Peyer's patch (tissue), 4 donors: ENCODE measurements around the gene ETFA. TPM values are rescaled to one million over a fixed set of nuclear protein-coding genes. Genes with fewer than 3 reads are reported as not detected.

ENCODE experiments used
- DNase-seq, 3 donors: peaks; one replicate each; pipeline ENCODE4 v3.0.0-alpha.2; 2017 to 2019
- H3K27ac ChIP-seq, 4 donors: fragments of 200-600 bp; sonication (generic); one replicate each; pipeline ENCODE4 v1.5.1; 2016 to 2019
- H3K27me3 ChIP-seq, 2 donors: fragments of 200-600 bp; sonication (generic); one replicate each; pipeline ENCODE4 v1.5.1; 2019
- H3K36me3 ChIP-seq, 3 donors: fragments of 200-600 bp; sonication (generic); one replicate each; pipeline ENCODE4 v1.5.1; 2016 to 2019
- H3K4me1 ChIP-seq, 4 donors: fragments of 200-600 bp; sonication (generic); one replicate each; pipeline ENCODE4 v1.5.1; 2016 to 2019
- H3K4me3 ChIP-seq, 4 donors: fragments of 200-600 bp; sonication (generic); 1 replicate in 3 of 4; 2 replicates in 1 of 4; pipeline ENCODE4 v1.5.1; 2016 to 2019; ENCODE audit warnings: mild to moderate bottlenecking in 1 of 4
- H3K9me3 ChIP-seq, 4 donors: fragments of 200-600 bp; sonication (generic); one replicate each; pipeline ENCODE4 v1.5.1; 2016 to 2019; ENCODE audit warnings: mild to moderate bottlenecking in 1 of 4
- POLR2A ChIP-seq, 2 donors: fragments of 450-650 bp; IDR thresholded peaks; one replicate each; pipeline ENCODE4 v1.5.1; 2017; ENCODE audit warnings: antibody characterized with exemption in 2 of 2, mild to moderate bottlenecking in 2 of 2, moderate library complexity in 2 of 2
- total RNA-seq, 4 donors: library from RNA; depleted of rRNA; stranded (reverse); fragments of >200 nt; gene quantifications; one replicate each; pipeline ENCODE4 v1.1.0, GENCODE V29; 2016
- TF ChIP-seq, protein P1 (sequence below), 6 experiments: fragments of 450-650 bp in 4 of 6; fragments of 200-600 bp in 2 of 6; sonication (generic) in 1 of 6; IDR thresholded peaks; one replicate each; pipeline ENCODE4 v1.5.1; 2017 to 2019; ENCODE audit warnings: antibody characterized with exemption in 6 of 6, mild to moderate bottlenecking in 3 of 6, moderate library complexity in 1 of 6

Gene ETFA
- total RNA-seq, 4 donors from 2014 or later: 110 to 175 (median 163) TPM

DNA sequence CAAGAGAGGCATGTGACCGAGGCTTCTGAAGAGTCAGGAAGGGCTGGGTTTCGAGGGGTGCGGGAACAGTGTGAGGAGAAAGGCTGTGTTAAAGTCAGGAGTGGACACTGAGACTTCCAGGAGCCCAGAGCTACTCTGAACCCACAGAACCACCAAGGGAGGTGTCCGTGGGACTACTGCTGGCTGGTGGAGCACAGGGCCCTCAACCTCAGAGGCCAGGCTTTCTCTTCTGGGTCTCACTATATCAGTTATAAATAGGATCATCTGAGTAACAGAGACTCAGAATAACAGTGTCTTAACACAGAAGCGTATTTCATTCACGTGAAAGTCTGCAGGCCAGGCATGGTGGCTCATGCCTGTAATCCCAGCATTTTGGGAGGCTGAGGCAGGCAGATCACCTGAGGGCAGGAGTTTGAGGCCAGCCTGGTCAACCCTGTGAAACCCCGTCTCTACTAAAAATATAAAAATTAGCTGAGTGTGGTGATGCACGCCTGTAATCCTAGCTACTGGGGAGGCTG lies 137.9 kb downstream of the ETFA start:
- Histone ChIP-seq H3K4me1 (no peaks in the 10 kb centered on the region), H3K27me3 (no peaks in the 10 kb centered on the region), H3K27ac (no peak overlapping the region), H3K4me3 (no peak overlapping the region), H3K9me3 (no peaks in the 10 kb centered on the region), H3K36me3 (no peaks in the 10 kb centered on the region)
- TF ChIP-seq, protein P1, sequence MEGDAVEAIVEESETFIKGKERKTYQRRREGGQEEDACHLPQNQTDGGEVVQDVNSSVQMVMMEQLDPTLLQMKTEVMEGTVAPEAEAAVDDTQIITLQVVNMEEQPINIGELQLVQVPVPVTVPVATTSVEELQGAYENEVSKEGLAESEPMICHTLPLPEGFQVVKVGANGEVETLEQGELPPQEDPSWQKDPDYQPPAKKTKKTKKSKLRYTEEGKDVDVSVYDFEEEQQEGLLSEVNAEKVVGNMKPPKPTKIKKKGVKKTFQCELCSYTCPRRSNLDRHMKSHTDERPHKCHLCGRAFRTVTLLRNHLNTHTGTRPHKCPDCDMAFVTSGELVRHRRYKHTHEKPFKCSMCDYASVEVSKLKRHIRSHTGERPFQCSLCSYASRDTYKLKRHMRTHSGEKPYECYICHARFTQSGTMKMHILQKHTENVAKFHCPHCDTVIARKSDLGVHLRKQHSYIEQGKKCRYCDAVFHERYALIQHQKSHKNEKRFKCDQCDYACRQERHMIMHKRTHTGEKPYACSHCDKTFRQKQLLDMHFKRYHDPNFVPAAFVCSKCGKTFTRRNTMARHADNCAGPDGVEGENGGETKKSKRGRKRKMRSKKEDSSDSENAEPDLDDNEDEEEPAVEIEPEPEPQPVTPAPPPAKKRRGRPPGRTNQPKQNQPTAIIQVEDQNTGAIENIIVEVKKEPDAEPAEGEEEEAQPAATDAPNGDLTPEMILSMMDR (IDR thresholded peaks at IDR 0.05): no peak
- TF ChIP-seq POLR2A (IDR thresholded peaks at IDR 0.05): no peak
- DNase-seq: no peak

DNA sequence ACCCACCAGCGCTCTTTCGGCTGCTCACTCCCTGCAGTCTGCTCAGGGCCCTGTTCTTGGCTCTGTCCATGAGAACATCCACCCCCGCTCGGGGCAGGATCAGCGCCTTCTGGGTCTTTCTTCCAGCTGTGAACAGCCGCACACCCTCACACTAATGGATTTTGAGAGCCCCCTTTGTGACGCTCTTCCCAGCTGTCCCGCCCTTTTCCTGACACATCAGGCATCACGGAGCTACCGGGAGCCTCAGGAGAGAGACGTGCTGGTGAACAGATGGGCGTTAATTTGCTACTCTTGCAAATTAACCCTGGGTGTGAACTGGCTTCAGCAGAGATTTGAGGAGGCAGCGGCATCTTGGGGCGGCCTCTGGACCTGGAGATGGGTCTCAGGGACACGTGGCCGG lies 138.5 kb downstream of the ETFA start:
- H3K36me3 ChIP-seq: no peaks in the 10 kb centered on the region
- no peaks in the 10 kb centered on the region for H3K9me3 ChIP-seq
- no peak for DNase-seq
- no peak for TF ChIP-seq POLR2A (IDR thresholded peaks at IDR 0.05)
- TF ChIP-seq, protein P1 (IDR thresholded peaks at IDR 0.05): no peak
- H3K4me3 ChIP-seq: no peak overlapping the region
- no peaks in the 10 kb centered on the region for H3K4me1 ChIP-seq
- no peaks in the 10 kb centered on the region for H3K27me3 ChIP-seq
- no peak overlapping the region for H3K27ac ChIP-seq

DNA sequence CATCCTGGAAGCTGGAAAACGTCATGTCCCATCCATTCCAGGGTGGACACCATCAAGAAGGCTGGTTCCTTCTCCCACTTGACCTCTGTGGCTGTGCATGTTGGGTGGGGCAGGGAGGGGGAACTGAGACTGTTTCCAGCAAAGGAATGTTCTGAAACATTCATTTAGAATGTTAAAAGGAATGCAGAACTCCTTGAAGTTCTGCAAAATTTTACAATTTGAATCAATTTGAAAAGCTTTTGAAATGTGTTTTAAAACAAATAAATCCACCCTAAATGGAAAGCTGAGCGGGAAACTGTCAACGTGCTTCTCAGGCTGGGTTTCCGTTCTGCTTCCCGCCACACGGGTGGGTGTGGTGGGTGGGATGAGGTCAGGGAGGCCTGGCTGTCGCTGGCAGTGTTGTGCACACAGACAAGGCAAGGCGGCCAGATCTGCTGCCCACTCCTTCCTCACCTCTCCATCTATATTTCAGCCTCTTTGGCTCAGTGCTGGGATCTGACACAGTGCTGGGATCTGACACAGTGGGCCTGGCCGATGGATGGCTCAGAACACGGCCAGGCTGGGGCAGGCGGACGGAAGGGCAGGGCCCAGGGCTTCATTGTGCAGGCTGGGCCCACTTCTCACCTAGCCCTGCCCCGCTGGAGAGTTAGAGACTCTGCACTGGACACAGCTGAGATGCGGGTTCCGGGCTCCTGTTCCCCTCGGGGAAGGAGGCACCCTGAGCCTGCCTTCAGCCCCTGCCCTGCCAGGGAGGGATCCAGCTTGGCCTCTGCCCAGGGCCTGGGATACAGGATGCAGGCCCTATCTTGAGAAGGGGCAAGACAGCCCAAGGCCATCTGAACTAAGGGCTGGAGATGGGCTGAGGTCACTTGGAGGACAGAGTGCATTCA lies 141.1 kb downstream of the ETFA start:
- no peak for TF ChIP-seq POLR2A (IDR thresholded peaks at IDR 0.05)
- TF ChIP-seq, protein P1 (IDR thresholded peaks at IDR 0.05): no peak
- DNase-seq: no peak
- H3K36me3 ChIP-seq: no peaks in the 10 kb centered on the region
- no peak overlapping the region for H3K4me3 ChIP-seq
- no peaks in the 10 kb centered on the region for H3K27me3 ChIP-seq
- H3K27ac ChIP-seq: peak overlapping the region in 1 of 4 donors; percentile 13
- no peaks in the 10 kb centered on the region for H3K9me3 ChIP-seq
- H3K4me1 ChIP-seq: no peaks in the 10 kb centered on the region

DNA sequence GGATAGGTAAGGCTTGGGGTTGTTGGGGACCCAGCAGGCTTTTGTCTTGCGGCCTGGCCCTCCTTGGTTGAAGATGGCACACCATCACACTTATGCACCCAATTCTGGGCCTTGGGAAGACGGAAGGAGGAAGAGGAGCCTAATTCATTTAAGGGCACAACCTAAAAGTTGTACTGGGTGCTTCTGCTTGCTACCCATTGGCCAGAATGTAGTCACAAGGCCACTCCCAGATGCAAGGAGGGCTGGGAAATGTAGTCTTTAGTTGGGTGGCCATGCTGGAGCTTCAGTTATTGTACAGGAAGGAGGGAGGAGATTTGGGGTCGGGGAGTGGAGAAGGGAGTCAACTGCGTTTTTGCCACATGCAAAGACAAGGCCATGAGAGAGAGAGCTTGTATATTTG lies 142.3 kb downstream of the ETFA start:
- no peak for DNase-seq
- Histone ChIP-seq H3K36me3 (no peaks in the 10 kb centered on the region), H3K27me3 (no peaks in the 10 kb centered on the region), H3K4me1 (no peaks in the 10 kb centered on the region), H3K4me3 (no peak overlapping the region), H3K27ac (no peak overlapping the region), H3K9me3 (no peaks in the 10 kb centered on the region)
- TF ChIP-seq, protein P1 (IDR thresholded peaks at IDR 0.05): no peak
- TF ChIP-seq POLR2A (IDR thresholded peaks at IDR 0.05): no peak

DNA sequence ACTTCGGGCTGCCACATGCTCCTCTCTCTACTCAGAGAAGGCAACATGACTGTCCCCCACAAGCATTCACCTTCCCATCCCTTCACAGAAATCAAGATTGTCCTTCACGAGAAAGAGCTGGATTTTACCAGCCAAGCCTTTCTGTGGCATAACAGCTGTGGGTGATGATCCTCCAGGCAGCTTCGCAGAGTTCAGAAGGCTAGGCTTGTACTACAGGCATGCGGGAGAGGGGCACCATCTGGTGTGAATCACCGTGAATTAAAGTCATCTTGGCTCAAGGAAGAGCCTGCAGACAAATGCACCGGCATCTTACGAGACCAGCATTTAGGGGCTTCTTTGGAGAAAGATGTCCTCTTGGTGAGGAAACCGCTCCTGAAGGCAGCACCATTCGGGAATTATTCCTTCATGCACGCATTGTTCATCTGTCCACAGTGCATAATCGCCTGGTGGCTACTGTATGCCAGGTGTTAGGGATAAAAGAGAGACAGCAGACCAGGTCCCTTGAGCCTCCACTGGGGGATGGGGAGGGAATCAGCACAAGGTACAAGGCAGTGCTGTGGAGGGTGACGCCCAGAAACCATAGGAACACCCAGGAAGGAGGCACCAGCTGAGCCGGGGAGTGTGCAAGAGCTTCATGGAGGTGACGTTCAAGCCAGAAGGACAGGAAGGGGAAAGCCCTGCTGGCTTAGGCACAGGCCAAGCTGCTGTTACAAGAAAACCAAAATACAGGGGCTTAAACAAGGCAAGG lies 142.9 kb downstream of the ETFA start:
- no peaks in the 10 kb centered on the region for H3K36me3 ChIP-seq
- TF ChIP-seq, protein P1 (IDR thresholded peaks at IDR 0.05): no peak
- no peak for TF ChIP-seq POLR2A (IDR thresholded peaks at IDR 0.05)
- no peak overlapping the region for H3K4me3 ChIP-seq
- no peak overlapping the region for H3K27ac ChIP-seq
- DNase-seq: no peak
- no peaks in the 10 kb centered on the region for H3K9me3 ChIP-seq
- no peaks in the 10 kb centered on the region for H3K4me1 ChIP-seq
- no peaks in the 10 kb centered on the region for H3K27me3 ChIP-seq
